Brain pericyte (primary cell): Measurements from ENCODE around the gene SIDT2.
"Not testable (repeated sequence)": the region's sequence is repeated elsewhere in the genome, so short reads cannot be mapped to it uniquely, and the experiment has no call there.

ENCODE experiments used
- DNase-seq: peaks from one replicate; pipeline ENCODE4 v3.0.0-alpha.2; 2012; ENCODE audit warnings: low read depth, low spot score

Gene SIDT2

GRCh38 chr11:117203069-117203407, 24.5 kb downstream of the SIDT2 start:
- no peak for DNase-seq

- DNase-seq, result no peak
These were observed 25.9 kb downstream of the SIDT2 start for GRCh38 chr11:117204283-117205080.

- DNase-seq, result no peak
These were observed 26.8 kb downstream of the SIDT2 start for GRCh38 chr11:117205211-117205818.

GRCh38 chr11:117206111-117206510, 27.6 kb downstream of the SIDT2 start:
- not testable (repeated sequence) for DNase-seq

GRCh38 chr11:117206859-117207258, 28.3 kb downstream of the SIDT2 start:
- DNase-seq, result not testable (repeated sequence)

- DNase-seq, result not testable (repeated sequence)
These were observed 28.9 kb downstream of the SIDT2 start for GRCh38 chr11:117207481-117207880.

GRCh38 chr11:117208710-117209109, 30.2 kb downstream of the SIDT2 start:
- not testable (repeated sequence) for DNase-seq

GRCh38 chr11:117209351-117210125, 31.0 kb downstream of the SIDT2 start:
- not testable (repeated sequence) for DNase-seq

GRCh38 chr11:117210620-117211019, 32.1 kb downstream of the SIDT2 start:
- no peak for DNase-seq

GRCh38 chr11:117212697-117213355, 34.3 kb downstream of the SIDT2 start:
- DNase-seq, result no peak

- no peak for DNase-seq
These were observed 36.0 kb downstream of the SIDT2 start for GRCh38 chr11:117214404-117215110.

- DNase-seq, result no peak
These were observed 38.9 kb downstream of the SIDT2 start for GRCh38 chr11:117217141-117218084.

- no peak for DNase-seq
These were observed 39.8 kb downstream of the SIDT2 start for GRCh38 chr11:117218133-117218915.

- DNase-seq, result no peak
These were observed 40.5 kb downstream of the SIDT2 start for GRCh38 chr11:117219001-117219400.

GRCh38 chr11:117219455-117219854, 40.9 kb downstream of the SIDT2 start:
- no peak for DNase-seq

GRCh38 chr11:117219995-117220394, 41.5 kb downstream of the SIDT2 start:
- no peak for DNase-seq

GRCh38 chr11:117220568-117220967, 42.0 kb downstream of the SIDT2 start:
- no peak for DNase-seq

GRCh38 chr11:117220999-117221774, 42.6 kb downstream of the SIDT2 start:
- no peak for DNase-seq
